Activated CD8-positive, alpha-beta T cell treated with anti-CD3 and anti-CD28 coated beads, Interleukin-2, amount 10 ng/mL, durations not matched to agents 7 days and 5 days (primary cell): ENCODE data around the gene FOCAD. TPM values are rescaled to one million over a fixed set of nuclear protein-coding genes. Genes with fewer than 3 reads are reported as not detected.

ENCODE experiments used
- ATAC-seq: fragments of 150-1000 bp; cut with Tn5 transposase; one replicate; pipeline ENCODE4 v1.10.0; 2021; ENCODE audit warnings: moderate library complexity
- CTCF ChIA-PET: fragments of 350-600 bp; sonication (Branson Sonifier 250); formaldehyde crosslinking; loops from one replicate; lab custom pipeline; 2021; ENCODE audit warnings: antibody characterized with exemption; lab: Charles Lee
- POLR2A ChIA-PET: fragments of 350-600 bp; sonication (Branson Sonifier 250); formaldehyde crosslinking; loops from one replicate; lab custom pipeline; 2021; ENCODE audit warnings: antibody characterized with exemption; lab: Charles Lee
- DNase-seq: peaks from one replicate; pipeline ENCODE4 v3.0.0-alpha.2; 2020
- H3K27ac Mint-ChIP-seq: one replicate; pipeline ENCODE4 v1.8.0; 2021; ENCODE audit warnings: mild to moderate bottlenecking, mixed read lengths
- H3K27me3 Mint-ChIP-seq: one replicate; pipeline ENCODE4 v1.8.0; 2021; ENCODE audit warnings: low read depth, mixed read lengths
- H3K36me3 Mint-ChIP-seq: one replicate; pipeline ENCODE4 v1.8.0; 2021; ENCODE audit warnings: low read depth, mixed read lengths
- H3K4me1 Mint-ChIP-seq: one replicate; pipeline ENCODE4 v1.8.0; 2021; ENCODE audit warnings: low read depth, mixed read lengths
- H3K4me3 Mint-ChIP-seq: one replicate; pipeline ENCODE4 v1.8.0; 2021; ENCODE audit warnings: mild to moderate bottlenecking, mixed read lengths
- H3K9me3 Mint-ChIP-seq: one replicate; pipeline ENCODE4 v1.8.0; 2022; ENCODE audit warnings: mixed read lengths; ENCODE audit not compliant: insufficient read depth
- total RNA-seq, 2 experiments: library from RNA; stranded (reverse); gene quantifications; one replicate each; pipeline ENCODE4 v1.2.3, GENCODE V29; 2021

The FOCAD gene
- total RNA-seq, 2 experiments from 2014 or later: 31.5 to 32.8 TPM

- H3K4me1 Mint-ChIP-seq: no peaks in the 10 kb centered on the region
- CTCF ChIA-PET: no interaction called here
- ATAC-seq: no peak
- no peak overlapping the region for H3K27ac Mint-ChIP-seq
- no peaks in the 10 kb centered on the region for H3K27me3 Mint-ChIP-seq
- no peaks in the 10 kb centered on the region for H3K9me3 Mint-ChIP-seq
- POLR2A ChIA-PET: no interaction called here
- peaks cover 5% of the 10 kb centered on the region for H3K36me3 Mint-ChIP-seq
- no peak overlapping the region for H3K4me3 Mint-ChIP-seq
- no peak for DNase-seq
Observed at GRCh38 chr9:20904995-20905394, 220.9 kb downstream of the FOCAD start.

- CTCF ChIA-PET: no interaction called here
- DNase-seq: no peak
Observed at GRCh38 chr9:20906326-20906725, 222.3 kb downstream of the FOCAD start.

DNA sequence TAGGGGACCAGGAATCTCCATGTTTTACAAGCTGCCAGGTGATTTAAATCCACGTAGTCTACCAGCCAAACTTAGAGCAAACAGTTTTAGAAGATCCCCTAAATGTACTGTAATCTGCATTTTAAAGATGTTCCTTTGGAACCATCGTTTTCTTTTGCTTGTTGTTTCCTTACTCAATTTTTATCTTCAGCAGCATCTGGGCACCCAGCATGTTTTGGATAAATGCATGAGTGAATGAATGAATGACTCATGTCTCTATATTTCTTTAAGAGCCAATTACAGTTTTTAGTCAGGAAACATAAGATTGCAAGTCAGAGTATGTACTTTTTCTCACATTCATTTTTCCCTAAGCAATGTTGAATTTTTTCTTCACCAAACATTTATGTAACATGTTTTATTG, 224.4 kb downstream of the FOCAD start:
- CTCF ChIA-PET: interaction anchor here (1.4 kb wide), 1 partner anchor 25 kb away, joined by 3 read pairs; no protein-coding TSS in a partner anchor
- Mint-ChIP-seq H3K4me3 (no peak overlapping the region), H3K36me3 (peaks cover 5% of the 10 kb centered on the region), H3K27me3 (no peaks in the 10 kb centered on the region), H3K9me3 (no peaks in the 10 kb centered on the region), H3K4me1 (no peaks in the 10 kb centered on the region), H3K27ac (no peak overlapping the region)
- no peak for DNase-seq
- ATAC-seq: no peak
- POLR2A ChIA-PET: no interaction called here

More at GRCh38 chr9:20906326-20906725, 222.3 kb downstream of the FOCAD start:
- peaks cover 5% of the 10 kb centered on the region for H3K36me3 Mint-ChIP-seq
- H3K4me3 Mint-ChIP-seq: no peak overlapping the region
- ATAC-seq: no peak
- H3K9me3 Mint-ChIP-seq: no peaks in the 10 kb centered on the region
- H3K4me1 Mint-ChIP-seq: no peaks in the 10 kb centered on the region
- no peak overlapping the region for H3K27ac Mint-ChIP-seq
- no peaks in the 10 kb centered on the region for H3K27me3 Mint-ChIP-seq
- POLR2A ChIA-PET: no interaction called here

GRCh38 chr9:20914556-20914955, 230.5 kb downstream of the FOCAD start:
- Mint-ChIP-seq H3K36me3 (peaks cover 21% of the 10 kb centered on the region), H3K4me3 (no peak overlapping the region), H3K27ac (no peak overlapping the region), H3K27me3 (no peaks in the 10 kb centered on the region), H3K9me3 (no peaks in the 10 kb centered on the region), H3K4me1 (no peaks in the 10 kb centered on the region)
- CTCF ChIA-PET: interaction anchor here (1.0 kb wide), 1 partner anchor 27 kb away, joined by 5 read pairs; no protein-coding TSS in a partner anchor
- DNase-seq (no peak), ATAC-seq (no peak)
- POLR2A ChIA-PET: no interaction called here

GRCh38 chr9:20921362-20921761, 237.3 kb downstream of the FOCAD start:
- Mint-ChIP-seq H3K27me3 (no peaks in the 10 kb centered on the region), H3K4me1 (peaks cover 13% of the 10 kb centered on the region), H3K4me3 (no peak overlapping the region), H3K9me3 (no peaks in the 10 kb centered on the region), H3K36me3 (peaks cover 35% of the 10 kb centered on the region), H3K27ac (no peak overlapping the region)
- DNase-seq (no peak), ATAC-seq (no peak)
- ChIA-PET POLR2A (no interaction called here), CTCF (interaction anchor here (3.2 kb wide), 1 partner anchor 20 kb away, joined by 14 read pairs; no protein-coding TSS in a partner anchor)

- Mint-ChIP-seq H3K27me3 (no peaks in the 10 kb centered on the region), H3K4me1 (peaks cover 23% of the 10 kb centered on the region), H3K36me3 (peaks cover 21% of the 10 kb centered on the region), H3K9me3 (no peaks in the 10 kb centered on the region), H3K4me3 (no peak overlapping the region), H3K27ac (no peak overlapping the region)
- ATAC-seq (no peak), DNase-seq (no peak)
- ChIA-PET CTCF (no interaction called here), POLR2A (interaction anchor here (0.7 kb wide), 1 partner anchor 135 kb away, joined by 3 read pairs; no protein-coding TSS in a partner anchor)
Observed at GRCh38 chr9:20925256-20926045, 241.4 kb downstream of the FOCAD start.

DNA sequence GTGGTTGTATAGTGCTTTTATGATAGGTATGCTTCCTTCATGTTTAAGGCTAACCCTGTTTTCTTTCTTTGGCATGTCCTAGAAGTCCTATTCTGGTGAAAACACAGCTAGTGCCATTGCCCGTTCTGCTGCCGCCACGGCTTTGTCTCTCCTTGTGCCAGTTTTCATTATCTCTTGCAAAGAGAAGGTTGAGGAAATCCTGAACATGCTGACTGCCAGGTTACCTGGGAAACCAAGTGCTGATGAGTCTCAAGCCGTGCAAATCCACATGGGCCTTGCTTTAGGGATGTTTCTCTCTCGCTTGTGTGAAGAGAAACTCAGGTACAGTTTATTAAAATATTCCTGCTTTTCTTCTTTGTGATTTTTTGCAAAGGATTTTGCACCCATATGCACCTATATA, 245.2 kb downstream of the FOCAD start:
- ATAC-seq (no peak), DNase-seq (no peak)
- H3K4me1 Mint-ChIP-seq: peaks cover 23% of the 10 kb centered on the region
- no peak overlapping the region for H3K27ac Mint-ChIP-seq
- no peaks in the 10 kb centered on the region for H3K27me3 Mint-ChIP-seq
- peaks cover 31% of the 10 kb centered on the region for H3K36me3 Mint-ChIP-seq
- no peaks in the 10 kb centered on the region for H3K9me3 Mint-ChIP-seq
- no peak overlapping the region for H3K4me3 Mint-ChIP-seq
- POLR2A ChIA-PET: interaction anchor here (1.3 kb wide), 1 partner anchor 245 kb away, joined by 3 read pairs; the partner anchor contains the start of gene FOCAD
- CTCF ChIA-PET: interaction anchor here (2.5 to 6.2 kb wide), 2 partner anchors 12 to 305 kb away, joined by 9 to 34 read pairs; no protein-coding TSS in a partner anchor

DNA sequence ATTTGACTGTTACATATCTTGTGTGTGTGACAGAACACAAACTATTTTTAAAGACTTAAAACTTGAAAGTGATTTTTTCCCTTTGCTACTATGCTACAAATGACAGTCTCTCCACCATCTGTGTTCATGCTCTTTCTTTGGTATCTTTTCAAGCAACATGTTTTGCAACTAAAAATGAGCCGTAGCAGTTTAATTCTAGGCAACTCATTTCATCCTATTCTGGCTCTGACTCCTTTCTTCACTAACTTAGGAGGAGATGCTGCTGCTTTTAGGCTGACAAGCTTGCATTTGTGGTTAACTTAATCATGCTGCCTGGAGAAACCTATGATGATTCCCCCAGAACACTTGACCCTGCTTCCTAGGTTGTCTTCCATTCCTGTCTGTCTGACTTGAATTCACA, 246.8 kb downstream of the FOCAD start:
- ChIA-PET POLR2A (no interaction called here), CTCF (interaction anchor here (1.4 to 6.2 kb wide), 2 partner anchors 10 to 180 kb away, joined by 9 to 34 read pairs; no protein-coding TSS in a partner anchor)
- H3K27me3 Mint-ChIP-seq: no peaks in the 10 kb centered on the region
- ATAC-seq (no peak), DNase-seq (no peak)
- no peak overlapping the region for H3K27ac Mint-ChIP-seq
- no peak overlapping the region for H3K4me3 Mint-ChIP-seq
- H3K36me3 Mint-ChIP-seq: peaks cover 25% of the 10 kb centered on the region
- peaks cover 10% of the 10 kb centered on the region for H3K4me1 Mint-ChIP-seq
- no peaks in the 10 kb centered on the region for H3K9me3 Mint-ChIP-seq

DNA sequence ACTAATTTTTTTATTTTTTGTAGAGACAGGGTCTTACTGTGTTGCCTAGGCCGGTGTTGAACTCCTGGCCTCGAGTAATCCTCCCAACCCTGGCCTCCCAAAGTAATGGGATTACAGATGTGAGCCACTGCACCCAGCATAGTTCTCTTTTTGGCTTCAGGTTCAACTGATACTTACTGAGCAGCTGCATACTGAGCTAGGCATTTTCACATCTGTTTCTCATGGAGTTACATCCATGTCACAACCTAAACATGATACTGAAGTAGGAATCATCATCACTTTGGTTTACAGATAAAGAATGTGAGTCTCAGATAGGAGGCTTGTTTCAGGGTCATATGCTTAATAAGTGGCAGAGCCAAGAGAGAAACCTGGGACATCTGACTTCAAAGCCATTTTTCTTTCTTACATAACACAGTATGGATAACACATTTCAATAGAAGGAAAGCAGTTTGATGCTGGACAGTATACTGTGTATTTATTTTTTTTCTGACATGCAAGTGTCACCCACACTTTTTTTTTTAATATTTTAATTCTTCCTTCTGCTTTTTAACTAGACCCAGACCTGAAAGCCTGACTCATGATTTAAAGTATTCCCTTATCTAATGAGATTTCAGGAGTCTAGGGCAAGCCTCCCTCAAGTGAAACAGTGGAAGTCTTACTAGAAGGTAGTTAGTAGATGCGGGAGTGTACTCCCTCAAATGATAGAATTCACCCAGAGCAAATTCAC, 256.6 kb downstream of the FOCAD start:
- CTCF ChIA-PET: interaction anchor here (0.6 to 7.1 kb wide), 52 partner anchors 9 to 1018 kb away, joined by 3 to 115 read pairs (median 4); partner anchors contain the start of gene MLLT3
- peak overlapping the region; percentile 9 for H3K27ac Mint-ChIP-seq
- H3K36me3 Mint-ChIP-seq: peaks cover 15% of the 10 kb centered on the region
- H3K9me3 Mint-ChIP-seq: no peaks in the 10 kb centered on the region
- no peak for DNase-seq
- H3K27me3 Mint-ChIP-seq: no peaks in the 10 kb centered on the region
- POLR2A ChIA-PET: no interaction called here
- ATAC-seq: peak; percentile 27
- no peak overlapping the region for H3K4me3 Mint-ChIP-seq
- peaks cover 5% of the 10 kb centered on the region for H3K4me1 Mint-ChIP-seq

DNA sequence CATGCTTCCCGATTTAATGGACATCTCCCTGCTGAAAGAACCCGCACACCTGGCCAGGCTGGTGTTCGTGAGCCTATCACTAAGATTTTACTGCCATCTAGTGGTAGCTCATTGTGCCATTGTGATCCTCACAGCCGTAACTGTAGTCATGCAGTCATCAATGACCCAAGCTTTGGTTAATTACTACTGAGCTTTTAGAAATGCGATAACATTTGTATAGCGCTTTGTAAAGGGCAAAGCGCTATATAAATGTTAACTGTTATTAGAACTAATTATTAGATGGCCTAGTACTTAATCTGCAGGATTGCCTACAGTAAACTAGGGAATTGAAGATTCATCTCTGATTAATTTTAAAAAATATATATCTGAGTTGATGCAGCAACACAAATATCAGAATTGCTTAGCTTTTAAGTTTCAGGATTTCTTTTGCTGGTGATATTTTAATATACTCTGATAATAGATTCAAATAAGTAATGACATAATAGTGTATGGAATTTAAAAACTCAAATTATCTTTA, 257.2 kb downstream of the FOCAD start:
- Mint-ChIP-seq H3K9me3 (no peaks in the 10 kb centered on the region), H3K27ac (peak overlapping the region; percentile 9), H3K36me3 (peaks cover 12% of the 10 kb centered on the region), H3K4me1 (peaks cover 5% of the 10 kb centered on the region), H3K27me3 (no peaks in the 10 kb centered on the region), H3K4me3 (no peak overlapping the region)
- ChIA-PET CTCF (interaction anchor here (0.6 to 7.1 kb wide), 59 partner anchors 9 to 1476 kb away, joined by 3 to 115 read pairs (median 4); partner anchors contain the start of genes FOCAD and MLLT3), POLR2A (no interaction called here)
- DNase-seq: peak; percentile 72
- ATAC-seq: peak; percentile 99

DNA sequence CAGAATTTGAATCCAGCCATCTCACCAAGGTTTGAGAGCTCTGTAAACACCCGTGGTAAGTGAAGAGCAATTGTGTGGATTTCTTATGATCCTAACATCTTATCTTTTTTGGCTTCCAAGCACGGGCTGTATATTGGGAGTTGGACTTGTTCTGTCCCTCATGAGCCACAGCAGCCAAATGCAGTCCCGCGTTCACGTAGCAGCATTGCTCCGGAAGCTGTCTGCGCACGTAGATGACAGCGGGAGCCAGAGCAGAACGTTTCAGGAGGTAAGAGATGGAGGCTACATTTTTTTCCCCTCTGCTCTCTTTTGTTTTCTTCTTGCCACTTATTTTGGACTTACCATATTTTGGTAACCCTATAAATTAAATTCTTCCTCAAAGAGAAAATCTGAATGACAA, 260.4 kb downstream of the FOCAD start:
- peaks cover 7% of the 10 kb centered on the region for H3K36me3 Mint-ChIP-seq
- H3K4me3 Mint-ChIP-seq: no peak overlapping the region
- CTCF ChIA-PET: interaction anchor here (0.7 to 7.1 kb wide), 4 partner anchors 60 to 320 kb away, joined by 3 to 115 read pairs (median 35); partner anchors contain the start of gene MLLT3
- peaks cover 5% of the 10 kb centered on the region for H3K4me1 Mint-ChIP-seq
- H3K27me3 Mint-ChIP-seq: no peaks in the 10 kb centered on the region
- DNase-seq (no peak), ATAC-seq (no peak)
- no peak overlapping the region for H3K27ac Mint-ChIP-seq
- no peaks in the 10 kb centered on the region for H3K9me3 Mint-ChIP-seq
- POLR2A ChIA-PET: no interaction called here
